Measurements from ENCODE around the gene TEDC2.

DNA sequence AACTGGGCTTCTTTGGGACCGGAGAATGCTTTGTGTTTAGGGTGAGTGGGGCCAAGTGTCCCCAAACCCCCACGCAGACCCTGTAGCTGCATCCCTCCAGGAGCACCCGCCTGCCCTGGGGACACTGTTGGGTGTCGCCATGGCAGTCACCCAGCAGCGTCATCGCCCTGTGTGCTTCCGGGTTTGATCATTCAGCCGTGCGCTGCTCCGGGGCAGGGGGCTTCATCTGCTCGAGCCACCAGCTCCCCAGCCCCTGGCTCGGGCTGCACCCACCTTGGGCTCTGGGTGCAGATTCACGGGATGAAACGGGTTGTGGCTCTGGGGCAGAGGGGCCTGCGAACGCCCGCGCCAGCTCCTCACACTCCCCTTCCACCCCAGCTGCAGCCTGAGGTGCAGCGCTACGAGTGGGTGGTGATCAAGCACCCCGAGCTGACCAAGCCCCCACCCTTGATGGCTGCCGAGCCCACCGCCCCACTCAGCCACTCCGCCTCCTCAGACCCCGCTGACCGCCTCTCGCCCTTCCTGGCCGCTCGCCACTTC is 40.1 kb downstream of the TEDC2 start:
- TF ChIP-seq, protein P1, sequence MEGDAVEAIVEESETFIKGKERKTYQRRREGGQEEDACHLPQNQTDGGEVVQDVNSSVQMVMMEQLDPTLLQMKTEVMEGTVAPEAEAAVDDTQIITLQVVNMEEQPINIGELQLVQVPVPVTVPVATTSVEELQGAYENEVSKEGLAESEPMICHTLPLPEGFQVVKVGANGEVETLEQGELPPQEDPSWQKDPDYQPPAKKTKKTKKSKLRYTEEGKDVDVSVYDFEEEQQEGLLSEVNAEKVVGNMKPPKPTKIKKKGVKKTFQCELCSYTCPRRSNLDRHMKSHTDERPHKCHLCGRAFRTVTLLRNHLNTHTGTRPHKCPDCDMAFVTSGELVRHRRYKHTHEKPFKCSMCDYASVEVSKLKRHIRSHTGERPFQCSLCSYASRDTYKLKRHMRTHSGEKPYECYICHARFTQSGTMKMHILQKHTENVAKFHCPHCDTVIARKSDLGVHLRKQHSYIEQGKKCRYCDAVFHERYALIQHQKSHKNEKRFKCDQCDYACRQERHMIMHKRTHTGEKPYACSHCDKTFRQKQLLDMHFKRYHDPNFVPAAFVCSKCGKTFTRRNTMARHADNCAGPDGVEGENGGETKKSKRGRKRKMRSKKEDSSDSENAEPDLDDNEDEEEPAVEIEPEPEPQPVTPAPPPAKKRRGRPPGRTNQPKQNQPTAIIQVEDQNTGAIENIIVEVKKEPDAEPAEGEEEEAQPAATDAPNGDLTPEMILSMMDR (IDR thresholded peaks at IDR 0.05) = no peak
- no peak for TF ChIP-seq POLR2A (IDR thresholded peaks at IDR 0.05)
